Muscle of leg (tissue), 11 donors: ENCODE data around the gene RNASE9. TPM values are rescaled to one million over a fixed set of nuclear protein-coding genes. Genes with fewer than 3 reads are reported as not detected.
"Not testable (repeated sequence)": the region's sequence is repeated elsewhere in the genome, so short reads cannot be mapped to it uniquely, and the experiment has no call there.

ENCODE experiments used
- DNase-seq: peaks from one replicate; pipeline ENCODE4 v3.0.0; 2013
- H3K27ac ChIP-seq: one replicate; pipeline ENCODE4 v1.5.1; 2013; ENCODE audit warnings: mild to moderate bottlenecking, low read length, control low read depth
- H3K27me3 ChIP-seq: one replicate; pipeline ENCODE4 v1.6.1; 2013; ENCODE audit warnings: low read length; ENCODE audit not compliant: control insufficient read depth, insufficient read depth
- H3K36me3 ChIP-seq: one replicate; pipeline ENCODE4 v1.6.1; 2013; ENCODE audit warnings: low read length; ENCODE audit not compliant: control insufficient read depth, insufficient read depth
- H3K4me1 ChIP-seq: one replicate; pipeline ENCODE4 v1.6.1; 2013; ENCODE audit warnings: low read length; ENCODE audit not compliant: control insufficient read depth, insufficient read depth
- H3K4me3 ChIP-seq: one replicate; pipeline ENCODE4 v1.5.1; 2013; ENCODE audit warnings: low read length, control low read depth
- H3K9me3 ChIP-seq: replicated peaks from 2 replicates; pipeline ENCODE4 v1.6.1; 2013; ENCODE audit warnings: low read depth, low read length; ENCODE audit not compliant: control insufficient read depth
- WGBS: methylation state at CpG from one replicate; pipeline ENCODE4 v1.1.5; 2013; ENCODE audit warnings: missing lambda C conversion rate; ENCODE audit not compliant: insufficient coverage; 5-methylcytosine and 5-hydroxymethylcytosine counted together
- polyA plus RNA-seq, 8 donors: library from polyadenylated mRNA; unstranded; fragments of 120-200 nt; gene quantifications; one replicate each; pipeline versions ENCODE4 v1.2.1 to v1.2.3, GENCODE V29; 2013; ENCODE audit warnings: inconsistent platforms in 1 of 8, low replicate concordance in 1 of 8; ENCODE audit not compliant: insufficient read length in 8 of 8, insufficient read depth in 1 of 8
- total RNA-seq: library from RNA; stranded (reverse); fragments of 120-200 nt; gene quantifications from one replicate; pipeline ENCODE4 v1.2.4, GENCODE V29; 2013

RNASE9 gene
- total and polyA plus RNA-seq, 9 donors = not detected

GRCh38 chr14:20601522-20601921 lies 40.7 kb upstream of the RNASE9 start:
- 82% methylated on average over 9 of the region's 12 CpGs for WGBS

DNA sequence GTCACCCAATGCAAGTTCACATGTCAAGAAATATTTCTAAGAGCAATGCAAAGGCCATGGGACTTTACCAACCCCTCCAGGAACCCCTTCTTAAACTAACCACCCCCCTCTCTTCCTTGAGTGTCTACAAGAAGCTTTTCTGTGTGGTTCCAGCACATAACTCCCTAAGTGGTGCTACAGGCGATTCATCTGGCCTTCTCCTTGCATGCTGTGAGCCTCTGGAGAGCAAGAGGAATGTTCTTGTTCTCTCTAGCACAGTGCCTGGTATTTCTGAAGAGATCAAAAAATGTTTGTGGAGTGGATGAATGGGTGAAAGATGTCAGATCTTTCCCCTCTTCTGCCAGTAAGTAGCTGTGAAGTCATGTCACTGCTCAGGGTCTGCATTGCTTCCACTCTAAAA lies 36.3 kb upstream of the RNASE9 start:
- no peaks in the 10 kb centered on the region for H3K9me3 ChIP-seq
- H3K4me3 ChIP-seq = no peak overlapping the region
- WGBS = no CpG with 5 or more reads among the region's 1 CpG
- no peak overlapping the region for H3K27ac ChIP-seq
- no peaks in the 10 kb centered on the region for H3K36me3 ChIP-seq
- no peaks in the 10 kb centered on the region for H3K4me1 ChIP-seq
- DNase-seq = no peak
- H3K27me3 ChIP-seq = no peaks in the 10 kb centered on the region

More at GRCh38 chr14:20601522-20601921, 40.7 kb upstream of the RNASE9 start:
- Histone ChIP-seq H3K27ac (no peak overlapping the region), H3K4me1 (peaks cover 7% of the 10 kb centered on the region), H3K27me3 (no peaks in the 10 kb centered on the region), H3K9me3 (no peaks in the 10 kb centered on the region), H3K36me3 (no peaks in the 10 kb centered on the region), H3K4me3 (no peak overlapping the region)
- DNase-seq = no peak

- not testable (repeated sequence) for H3K4me3 ChIP-seq, H3K27ac ChIP-seq, DNase-seq, H3K27me3 ChIP-seq, H3K4me1 ChIP-seq, H3K36me3 ChIP-seq, H3K9me3 ChIP-seq
- WGBS = 100% methylated on average over 1 of the region's 3 CpGs
Observed at GRCh38 chr14:20595726-20596125, 34.9 kb upstream of the RNASE9 start.

GRCh38 chr14:20592574-20592973 lies 31.7 kb upstream of the RNASE9 start:
- no peaks in the 10 kb centered on the region for H3K4me1 ChIP-seq
- no CpG with 5 or more reads among the region's 1 CpG for WGBS
- no peak overlapping the region for H3K4me3 ChIP-seq
- no peaks in the 10 kb centered on the region for H3K9me3 ChIP-seq
- no peaks in the 10 kb centered on the region for H3K27me3 ChIP-seq
- no peak for DNase-seq
- no peaks in the 10 kb centered on the region for H3K36me3 ChIP-seq
- no peak overlapping the region for H3K27ac ChIP-seq

DNA sequence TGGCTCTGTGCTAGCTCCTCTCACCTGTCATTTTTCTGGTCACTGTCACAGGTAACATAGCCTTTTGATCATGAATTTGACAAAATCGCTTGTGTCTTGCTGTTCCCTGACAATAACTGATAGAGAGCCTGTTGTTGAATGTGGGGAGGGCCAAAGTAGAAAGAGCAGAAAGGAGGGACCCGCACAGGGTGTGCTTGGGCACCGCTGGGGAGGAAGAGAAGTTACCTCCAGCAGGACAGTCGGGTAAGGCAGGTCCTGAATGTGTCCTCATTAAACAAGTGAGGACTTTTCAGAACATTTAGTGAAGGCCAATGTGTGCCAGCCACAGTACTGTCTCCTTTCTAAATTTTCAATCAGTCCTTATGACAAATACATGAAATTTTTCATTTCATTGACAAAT lies 30.4 kb upstream of the RNASE9 start, which contains the start of gene RNASE12:
RNASE12 (minus strand) TSS at position 142 of the 400 bp plus-strand sequence. CDS start 653 bp downstream, outside the sequence.
- Histone ChIP-seq H3K9me3 (no peaks in the 10 kb centered on the region), H3K27ac (no peak within 1 kb of the TSS), H3K4me1 (no peaks in the 10 kb centered on the region), H3K36me3 (no peaks in the 10 kb centered on the region), H3K4me3 (no peak within 1 kb of the TSS), H3K27me3 (no peaks in the 10 kb centered on the region)
- DNase-seq = no peak
- 40% methylated on average over 2 of the region's 4 CpGs for WGBS

DNA sequence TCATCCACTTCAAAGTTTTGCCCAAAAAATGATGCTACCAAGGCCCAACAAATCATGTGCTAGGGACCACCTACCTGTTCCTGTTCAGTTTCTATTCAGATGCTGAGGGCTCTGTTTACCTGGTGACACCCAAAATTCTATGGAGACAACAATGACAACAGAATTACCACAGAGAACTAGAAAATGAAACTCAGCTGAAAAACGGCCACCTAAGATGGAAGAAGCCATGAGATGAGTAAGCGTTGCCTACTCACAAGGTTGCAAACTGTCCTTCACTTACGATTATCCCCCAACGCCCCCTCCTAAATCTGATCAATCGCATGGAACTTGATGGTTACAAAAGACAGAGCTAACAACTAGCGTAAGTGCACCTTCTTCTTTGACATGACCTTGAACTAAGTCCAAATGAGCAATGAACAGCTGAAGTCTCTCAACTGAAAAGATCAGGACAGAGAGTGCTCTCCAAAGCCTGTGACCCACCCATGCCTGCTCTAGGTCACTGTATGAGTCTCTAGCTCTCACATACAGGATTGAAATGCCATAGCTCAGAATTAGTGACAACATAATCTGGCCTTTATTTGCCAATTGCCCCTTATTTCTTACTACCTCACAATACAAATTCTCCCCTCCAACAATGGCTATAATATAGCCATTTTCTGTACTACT lies 26.8 kb upstream of the RNASE9 start, which contains the start of gene RNASE11:
RNASE11 (minus strand) TSS at position 513 of the 666 bp plus-strand sequence.
- Histone ChIP-seq H3K36me3 (no peaks in the 10 kb centered on the region), H3K4me3 (no peak within 1 kb of the TSS), H3K4me1 (no peaks in the 10 kb centered on the region), H3K9me3 (no peaks in the 10 kb centered on the region), H3K27ac (no peak within 1 kb of the TSS), H3K27me3 (no peaks in the 10 kb centered on the region)
- WGBS = 78% methylated on average over 5 of the region's 6 CpGs
- no peak for DNase-seq

DNA sequence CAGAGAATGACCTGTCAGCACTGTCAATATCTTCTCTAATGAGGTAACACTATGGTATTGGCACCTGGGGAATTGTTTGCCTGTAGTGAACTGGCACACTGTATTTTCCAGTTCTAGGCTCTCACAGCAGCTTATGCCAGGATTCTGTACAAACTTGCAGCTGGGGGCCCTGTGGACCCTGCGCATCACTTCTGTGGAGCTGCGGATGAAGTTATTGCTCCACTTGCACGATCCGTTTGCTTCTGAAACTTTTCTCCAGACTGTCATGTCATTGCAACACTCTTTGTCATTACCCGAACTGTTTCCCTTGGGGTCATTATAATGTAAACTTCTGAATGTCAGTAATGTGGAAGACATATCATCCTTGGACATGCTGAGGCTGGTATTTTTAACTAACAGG lies 23.1 kb upstream of the RNASE9 start:
- Histone ChIP-seq H3K4me3 (no peak overlapping the region), H3K36me3 (no peaks in the 10 kb centered on the region), H3K9me3 (no peaks in the 10 kb centered on the region), H3K27me3 (no peaks in the 10 kb centered on the region), H3K4me1 (no peaks in the 10 kb centered on the region), H3K27ac (no peak overlapping the region)
- no peak for DNase-seq
- 64% methylated on average over 4 of the region's 5 CpGs for WGBS

- DNase-seq = no peak
- Histone ChIP-seq H3K9me3 (no peaks in the 10 kb centered on the region), H3K27me3 (no peaks in the 10 kb centered on the region), H3K4me3 (no peak overlapping the region), H3K27ac (no peak overlapping the region), H3K36me3 (no peaks in the 10 kb centered on the region), H3K4me1 (no peaks in the 10 kb centered on the region)
Observed at GRCh38 chr14:20583142-20583541, 22.3 kb upstream of the RNASE9 start.

GRCh38 chr14:20580242-20580641 lies 19.4 kb upstream of the RNASE9 start:
- Histone ChIP-seq H3K4me1 (no peaks in the 10 kb centered on the region), H3K27me3 (no peaks in the 10 kb centered on the region), H3K4me3 (no peak overlapping the region), H3K9me3 (no peaks in the 10 kb centered on the region), H3K27ac (no peak overlapping the region), H3K36me3 (no peaks in the 10 kb centered on the region)
- DNase-seq = no peak
- 80% methylated on average over 1 of the region's 4 CpGs for WGBS

GRCh38 chr14:20578784-20579502 lies 18.1 kb upstream of the RNASE9 start:
- H3K27me3 ChIP-seq = no peaks in the 10 kb centered on the region
- DNase-seq = no peak
- 41% methylated on average over 6 of the region's 14 CpGs for whole genome bisulfite sequencing
- no peak overlapping the region for H3K27ac ChIP-seq
- no peak overlapping the region for H3K4me3 ChIP-seq
- H3K36me3 ChIP-seq = no peaks in the 10 kb centered on the region
- H3K4me1 ChIP-seq = no peaks in the 10 kb centered on the region
- no peaks in the 10 kb centered on the region for H3K9me3 ChIP-seq
